Measurements from ENCODE around the gene IGFL2.
"Not testable (repeated sequence)": the region's sequence is repeated elsewhere in the genome, so short reads cannot be mapped to it uniquely, and the experiment has no call there.

The IGFL2 gene

GRCh38 chr19:46192626-46192991, 44.6 kb downstream of the IGFL2 start:
- H3K4me1 ChIP-seq (ENCODE audit: control insufficient read depth in 1 of 2, insufficient read depth in 2 of 2, low read length in 2 of 2); H3K4me3 ChIP-seq (ENCODE audit: low read depth in 1 of 2, low read length in 2 of 2); H3K9me3 ChIP-seq (ENCODE audit: control insufficient read depth in 1 of 2, low read length in 2 of 2); H3K36me3 ChIP-seq (ENCODE audit: control insufficient read depth in 1 of 2, insufficient read depth in 2 of 2, low read length in 2 of 2); H3K27me3 ChIP-seq (ENCODE audit: low read depth, low read length); H3K27ac ChIP-seq (ENCODE audit: low read length): not testable (repeated sequence)

- H3K4me1 ChIP-seq (ENCODE audit: control insufficient read depth in 1 of 2, insufficient read depth in 2 of 2, low read length in 2 of 2), result no peaks in the 10 kb centered on the region
- no peak overlapping the region for H3K27ac ChIP-seq (ENCODE audit: low read length)
- H3K9me3 ChIP-seq (ENCODE audit: control insufficient read depth in 1 of 2, low read length in 2 of 2), result no peaks in the 10 kb centered on the region
- H3K36me3 ChIP-seq (ENCODE audit: control insufficient read depth in 1 of 2, insufficient read depth in 2 of 2, low read length in 2 of 2), result no peaks in the 10 kb centered on the region
- no peaks in the 10 kb centered on the region for H3K27me3 ChIP-seq (ENCODE audit: low read depth, low read length)
- H3K4me3 ChIP-seq (ENCODE audit: low read depth in 1 of 2, low read length in 2 of 2), result no peak overlapping the region
Observed at GRCh38 chr19:46192992-46193650, 45.1 kb downstream of the IGFL2 start.

GRCh38 chr19:46193678-46194077, 45.6 kb downstream of the IGFL2 start:
- H3K4me3 ChIP-seq (ENCODE audit: low read depth in 1 of 2, low read length in 2 of 2), result no peak overlapping the region
- H3K36me3 ChIP-seq (ENCODE audit: control insufficient read depth in 1 of 2, insufficient read depth in 2 of 2, low read length in 2 of 2), result no peaks in the 10 kb centered on the region
- no peaks in the 10 kb centered on the region for H3K9me3 ChIP-seq (ENCODE audit: control insufficient read depth in 1 of 2, low read length in 2 of 2)
- H3K4me1 ChIP-seq (ENCODE audit: control insufficient read depth in 1 of 2, insufficient read depth in 2 of 2, low read length in 2 of 2), result no peaks in the 10 kb centered on the region
- H3K27ac ChIP-seq (ENCODE audit: low read length), result no peak overlapping the region
- H3K27me3 ChIP-seq (ENCODE audit: low read depth, low read length), result no peaks in the 10 kb centered on the region

GRCh38 chr19:46195104-46195503, 47.1 kb downstream of the IGFL2 start:
- no peaks in the 10 kb centered on the region for H3K9me3 ChIP-seq (ENCODE audit: control insufficient read depth in 1 of 2, low read length in 2 of 2)
- no peak overlapping the region for H3K27ac ChIP-seq (ENCODE audit: low read length)
- H3K36me3 ChIP-seq (ENCODE audit: control insufficient read depth in 1 of 2, insufficient read depth in 2 of 2, low read length in 2 of 2), result no peaks in the 10 kb centered on the region
- H3K4me3 ChIP-seq (ENCODE audit: low read depth in 1 of 2, low read length in 2 of 2), result no peak overlapping the region
- H3K27me3 ChIP-seq (ENCODE audit: low read depth, low read length), result no peaks in the 10 kb centered on the region
- H3K4me1 ChIP-seq (ENCODE audit: control insufficient read depth in 1 of 2, insufficient read depth in 2 of 2, low read length in 2 of 2), result no peaks in the 10 kb centered on the region

GRCh38 chr19:46195919-46196318, 47.9 kb downstream of the IGFL2 start:
- not testable (repeated sequence) for H3K4me1 ChIP-seq (ENCODE audit: control insufficient read depth in 1 of 2, insufficient read depth in 2 of 2, low read length in 2 of 2); H3K36me3 ChIP-seq (ENCODE audit: control insufficient read depth in 1 of 2, insufficient read depth in 2 of 2, low read length in 2 of 2); H3K27me3 ChIP-seq (ENCODE audit: low read depth, low read length); H3K27ac ChIP-seq (ENCODE audit: low read length); H3K4me3 ChIP-seq (ENCODE audit: low read depth in 1 of 2, low read length in 2 of 2); H3K9me3 ChIP-seq (ENCODE audit: control insufficient read depth in 1 of 2, low read length in 2 of 2)

- Histone ChIP-seq H3K9me3 (ENCODE audit: control insufficient read depth in 1 of 2, low read length in 2 of 2) (no peaks in the 10 kb centered on the region), H3K4me1 (ENCODE audit: control insufficient read depth in 1 of 2, insufficient read depth in 2 of 2, low read length in 2 of 2) (no peaks in the 10 kb centered on the region), H3K4me3 (ENCODE audit: low read depth in 1 of 2, low read length in 2 of 2) (no peak overlapping the region)
Observed at GRCh38 chr19:46196410-46197124, 48.5 kb downstream of the IGFL2 start.

GRCh38 chr19:46197314-46198070, 49.5 kb downstream of the IGFL2 start:
- Histone ChIP-seq H3K4me1 (ENCODE audit: control insufficient read depth in 1 of 2, insufficient read depth in 2 of 2, low read length in 2 of 2) (no peaks in the 10 kb centered on the region), H3K27ac (ENCODE audit: low read length) (no peak overlapping the region), H3K27me3 (ENCODE audit: low read depth, low read length) (no peaks in the 10 kb centered on the region), H3K9me3 (ENCODE audit: control insufficient read depth in 1 of 2, low read length in 2 of 2) (no peaks in the 10 kb centered on the region), H3K4me3 (ENCODE audit: low read depth in 1 of 2, low read length in 2 of 2) (no peak overlapping the region), H3K36me3 (ENCODE audit: control insufficient read depth in 1 of 2, insufficient read depth in 2 of 2, low read length in 2 of 2) (no peaks in the 10 kb centered on the region)

More at GRCh38 chr19:46196410-46197124, 48.5 kb downstream of the IGFL2 start:
- Histone ChIP-seq H3K36me3 (ENCODE audit: control insufficient read depth in 1 of 2, insufficient read depth in 2 of 2, low read length in 2 of 2) (no peaks in the 10 kb centered on the region), H3K27ac (ENCODE audit: low read length) (no peak overlapping the region), H3K27me3 (ENCODE audit: low read depth, low read length) (no peaks in the 10 kb centered on the region)

- Histone ChIP-seq H3K4me3 (ENCODE audit: low read depth in 1 of 2, low read length in 2 of 2) (no peak overlapping the region), H3K27ac (ENCODE audit: low read length) (no peak overlapping the region), H3K9me3 (ENCODE audit: control insufficient read depth in 1 of 2, low read length in 2 of 2) (no peaks in the 10 kb centered on the region), H3K36me3 (ENCODE audit: control insufficient read depth in 1 of 2, insufficient read depth in 2 of 2, low read length in 2 of 2) (no peaks in the 10 kb centered on the region), H3K4me1 (ENCODE audit: control insufficient read depth in 1 of 2, insufficient read depth in 2 of 2, low read length in 2 of 2) (no peaks in the 10 kb centered on the region), H3K27me3 (ENCODE audit: low read depth, low read length) (no peaks in the 10 kb centered on the region)
Observed at GRCh38 chr19:46198756-46199155, 50.7 kb downstream of the IGFL2 start.

- H3K27ac ChIP-seq (ENCODE audit: low read length), result no peak overlapping the region
- no peak overlapping the region for H3K4me3 ChIP-seq (ENCODE audit: low read depth in 1 of 2, low read length in 2 of 2)
- H3K27me3 ChIP-seq (ENCODE audit: low read depth, low read length), result no peaks in the 10 kb centered on the region
Observed at GRCh38 chr19:46201454-46202310, 53.6 kb downstream of the IGFL2 start.

GRCh38 chr19:46202426-46202825, 54.4 kb downstream of the IGFL2 start:
- Histone ChIP-seq H3K4me3 (ENCODE audit: low read depth in 1 of 2, low read length in 2 of 2) (no peak overlapping the region), H3K9me3 (ENCODE audit: control insufficient read depth in 1 of 2, low read length in 2 of 2) (no peaks in the 10 kb centered on the region), H3K27me3 (ENCODE audit: low read depth, low read length) (no peaks in the 10 kb centered on the region), H3K36me3 (ENCODE audit: control insufficient read depth in 1 of 2, insufficient read depth in 2 of 2, low read length in 2 of 2) (no peaks in the 10 kb centered on the region), H3K4me1 (ENCODE audit: control insufficient read depth in 1 of 2, insufficient read depth in 2 of 2, low read length in 2 of 2) (no peaks in the 10 kb centered on the region), H3K27ac (ENCODE audit: low read length) (no peak overlapping the region)

More at GRCh38 chr19:46201454-46202310, 53.6 kb downstream of the IGFL2 start:
- Histone ChIP-seq H3K4me1 (ENCODE audit: control insufficient read depth in 1 of 2, insufficient read depth in 2 of 2, low read length in 2 of 2) (no peaks in the 10 kb centered on the region), H3K36me3 (ENCODE audit: control insufficient read depth in 1 of 2, insufficient read depth in 2 of 2, low read length in 2 of 2) (no peaks in the 10 kb centered on the region), H3K9me3 (ENCODE audit: control insufficient read depth in 1 of 2, low read length in 2 of 2) (no peaks in the 10 kb centered on the region)
